IMR-90 (cell line): ENCODE data around the gene DSG1. TPM values are rescaled to one million over a fixed set of nuclear protein-coding genes. Genes with fewer than 3 reads are reported as not detected.

Experiments
- ATAC-seq: fragments of 200-7000 bp; cut with Tn5 transposase; 2 replicates; pipeline ENCODE4 v1.9.1; 2020; ENCODE audit warnings: low read depth, mild to moderate bottlenecking, moderate library complexity
- BruUV-seq: library from RNA; stranded (reverse); fragments of 400-500 nt; replicated peaks from 2 replicates; lab custom pipeline; 2021; lab: Mats Ljungman, UMichigan
- CTCF ChIA-PET: fragments of 300-600 bp; formaldehyde crosslinking; extraction: SDS; loops from one replicate; lab custom pipeline; 2021; ENCODE audit warnings: antibody characterized with exemption; lab: Yijun Ruan, JAX
- POLR2A ChIA-PET: fragments of 300-600 bp; sonication (Branson Sonifier 250); formaldehyde crosslinking; loops from one replicate; lab custom pipeline; 2022; ENCODE audit warnings: antibody characterized with exemption; ENCODE audit not compliant: unreplicated experiment; lab: Charles Lee
- DNase-seq: peaks from one replicate; pipeline ENCODE4 v3.0.0; 2013
- H2AFZ ChIP-seq: replicated peaks from 2 replicates; pipeline ENCODE3; 2013; ENCODE audit warnings: low read length, mild to moderate bottlenecking; ENCODE audit not compliant: poor library complexity
- H2AK5ac ChIP-seq: 2 replicates; pipeline ENCODE4 v1.6.1; 2013; ENCODE audit warnings: low read depth, low read length, inconsistent platforms
- H2AK9ac ChIP-seq: replicated peaks from 2 replicates; pipeline ENCODE3; 2013; ENCODE audit warnings: mild to moderate bottlenecking, low read depth, low read length, moderate library complexity; ENCODE audit not compliant: poor library complexity
- H2BK120ac ChIP-seq: 2 replicates; pipeline ENCODE4 v1.6.1; 2013; ENCODE audit warnings: low read depth, low read length, inconsistent platforms
- H2BK15ac ChIP-seq: 3 replicates; pipeline ENCODE4 v1.6.1; 2013; ENCODE audit warnings: low read depth, low read length, inconsistent platforms
- H2BK20ac ChIP-seq: 2 replicates; pipeline ENCODE4 v1.6.1; 2013; ENCODE audit warnings: low read depth, mild to moderate bottlenecking, inconsistent platforms, low read length, moderate library complexity
- H2BK5ac ChIP-seq: 2 replicates; pipeline ENCODE4 v1.6.1; 2013; ENCODE audit warnings: mild to moderate bottlenecking, low read depth, low read length, inconsistent platforms; ENCODE audit not compliant: poor library complexity, severe bottlenecking
- H3K14ac ChIP-seq: replicated peaks from 2 replicates; pipeline ENCODE4 v1.6.1; 2013; ENCODE audit warnings: low read depth, low read length, inconsistent platforms
- H3K18ac ChIP-seq: 2 replicates; pipeline ENCODE4 v1.6.1; 2013; ENCODE audit warnings: low read depth, low read length, control low read depth
- H3K23ac ChIP-seq: 2 replicates; pipeline ENCODE4 v1.6.1; 2013; ENCODE audit warnings: low read depth, low read length, inconsistent platforms
- H3K27ac ChIP-seq: 2 replicates; pipeline ENCODE4 v1.5.1; 2013; ENCODE audit warnings: mild to moderate bottlenecking, control low read depth, low read length; ENCODE audit not compliant: insufficient read depth
- H3K27me3 ChIP-seq: 2 replicates; pipeline ENCODE4 v1.6.1; 2013; ENCODE audit warnings: low read length; ENCODE audit not compliant: control insufficient read depth, insufficient read depth
- H3K36me3 ChIP-seq: 2 replicates; pipeline ENCODE4 v1.6.1; 2013; ENCODE audit warnings: low read length, mixed read lengths; ENCODE audit not compliant: control insufficient read depth, insufficient read depth
- H3K4ac ChIP-seq: 2 replicates; pipeline ENCODE4 v1.6.1; 2013; ENCODE audit warnings: low read depth, low read length, inconsistent platforms
- H3K4me1 ChIP-seq: 2 replicates; pipeline ENCODE4 v1.6.1; 2013; ENCODE audit warnings: low read length, mixed read lengths; ENCODE audit not compliant: control insufficient read depth, insufficient read depth
- H3K4me2 ChIP-seq: 2 replicates; pipeline ENCODE4 v1.6.1; 2013; ENCODE audit warnings: low read depth, mild to moderate bottlenecking, control low read depth, low read length, moderate library complexity
- H3K4me3 ChIP-seq: 2 replicates; pipeline ENCODE4 v1.5.1; 2013; ENCODE audit warnings: low read depth, mild to moderate bottlenecking, control low read depth, low read length, moderate library complexity; ENCODE audit not compliant: insufficient read depth
- H3K56ac ChIP-seq: 2 replicates; pipeline ENCODE4 v1.6.1; 2013; ENCODE audit warnings: low read length, inconsistent platforms; ENCODE audit not compliant: insufficient read depth; ENCODE audit errors: extremely low read depth
- H3K79me1 ChIP-seq, 2 experiments: 2 replicates each; pipeline ENCODE4 v1.6.1; 2013; ENCODE audit warnings: low read length in 2 of 2, inconsistent platforms in 1 of 2, low read depth in 1 of 2
- H3K9ac ChIP-seq: 2 replicates; pipeline ENCODE4 v1.6.1; 2013; ENCODE audit warnings: low read depth, low read length, control low read depth
- H3K9me1 ChIP-seq: 2 replicates; pipeline ENCODE4 v1.6.1; 2013; ENCODE audit warnings: low read length, inconsistent platforms; ENCODE audit not compliant: insufficient read depth
- H3K9me3 ChIP-seq: 2 replicates; pipeline ENCODE4 v1.6.1; 2013; ENCODE audit warnings: low read length; ENCODE audit not compliant: control insufficient read depth, insufficient read depth
- H4K20me1 ChIP-seq: 2 replicates; pipeline ENCODE4 v1.6.1; 2013; ENCODE audit warnings: low read length, inconsistent platforms; ENCODE audit not compliant: insufficient read depth
- H4K5ac ChIP-seq: 2 replicates; pipeline ENCODE4 v1.6.1; 2013; ENCODE audit warnings: mild to moderate bottlenecking, low read depth, low read length, control low read depth
- H4K8ac ChIP-seq, 2 experiments: 2 replicates each; pipeline ENCODE4 v1.6.1; 2013; ENCODE audit warnings: low read depth in 2 of 2, low read length in 2 of 2, control low read depth in 1 of 2, inconsistent platforms in 1 of 2
- H4K91ac ChIP-seq: 2 replicates; pipeline ENCODE4 v1.6.1; 2013; ENCODE audit warnings: low read depth, low read length, inconsistent platforms; ENCODE audit not compliant: insufficient read depth
- BHLHE40 ChIP-seq: fragments of 150-350 bp; IDR thresholded peaks from 2 replicates; pipeline ENCODE4 v1.6.1; 2016; ENCODE audit warnings: mild to moderate bottlenecking, low read depth, low read length
- CEBPB ChIP-seq: IDR thresholded peaks from 2 replicates; pipeline ENCODE4 v1.6.1; 2012; ENCODE audit warnings: low read depth, low read length, improper control_type of control experiment
- CHD1 ChIP-seq: IDR thresholded peaks from 2 replicates; pipeline ENCODE4 v1.6.1; 2012; ENCODE audit warnings: low read depth, low read length, improper control_type of control experiment
- FOS ChIP-seq: fragments of 150-350 bp; IDR thresholded peaks from 2 replicates; pipeline ENCODE4 v1.6.1; 2016; ENCODE audit warnings: low read depth, low read length
- MAFK ChIP-seq: IDR thresholded peaks from 2 replicates; pipeline ENCODE4 v1.6.1; 2012; ENCODE audit warnings: low read depth, low read length, improper control_type of control experiment
- MAZ ChIP-seq: IDR thresholded peaks from 2 replicates; pipeline ENCODE4 v1.6.1; 2012; ENCODE audit warnings: low read depth, mild to moderate bottlenecking, low read length, improper control_type of control experiment, moderate library complexity, borderline replicate concordance
- MXI1 ChIP-seq: IDR thresholded peaks from 2 replicates; pipeline ENCODE4 v1.6.1; 2012; ENCODE audit warnings: low read depth, mild to moderate bottlenecking, low read length, moderate library complexity, borderline replicate concordance
- NFE2L2 ChIP-seq: fragments of 150-350 bp; IDR thresholded peaks from 2 replicates; pipeline ENCODE4 v1.6.1; 2016; ENCODE audit warnings: low read depth, mild to moderate bottlenecking, low read length
- POLR2A ChIP-seq: IDR thresholded peaks from 2 replicates; pipeline ENCODE4 v1.6.1; 2012; ENCODE audit warnings: mild to moderate bottlenecking, low read depth, low read length
- RAD21 ChIP-seq: IDR thresholded peaks from 2 replicates; pipeline ENCODE4 v1.6.1; 2012; ENCODE audit warnings: low read length, improper control_type of control experiment
- RCOR1 ChIP-seq: IDR thresholded peaks from 2 replicates; pipeline ENCODE4 v1.6.1; 2012; ENCODE audit warnings: mild to moderate bottlenecking, low read length, improper control_type of control experiment; ENCODE audit not compliant: insufficient replicate concordance
- RFX5 ChIP-seq: IDR thresholded peaks from 2 replicates; pipeline ENCODE4 v1.8.0; 2012; ENCODE audit warnings: low read depth, mild to moderate bottlenecking, low read length, moderate library complexity
- SMC3 ChIP-seq: fragments of 150-350 bp; IDR thresholded peaks from 2 replicates; pipeline ENCODE4 v1.6.1; 2016; ENCODE audit warnings: low read depth, mild to moderate bottlenecking, antibody characterized with exemption, low read length, moderate library complexity
- WGBS, 2 experiments: methylation state at CpG; one replicate each; pipeline versions ENCODE4 v1.1.5 to v1.1.7; 2013; ENCODE audit warnings: missing lambda C conversion rate in 2 of 2; ENCODE audit not compliant: insufficient read length in 1 of 2; ENCODE audit errors: extremely low coverage in 2 of 2; 5-methylcytosine and 5-hydroxymethylcytosine counted together
- dilution Hi-C: fragments of 300-500 bp; cut with HindIII; formaldehyde crosslinking; loops from one replicate; pipeline ENCODE4 v1.14.3; 2018; ENCODE audit warnings: low sequenced_read_pairs; ENCODE audit not compliant: unreplicated experiment
- in situ Hi-C: fragments of 300-500 bp; cut with MboI; formaldehyde crosslinking; loops from 3 replicates; pipeline ENCODE4 v1.14.3; 2019; ENCODE audit warnings: low sequenced_read_pairs, inconsistent platforms, mixed read lengths
- intact Hi-C: fragments of 100-400 bp; cut with micrococcal nuclease; formaldehyde crosslinking; loops from 2 replicates; pipeline ENCODE4 v1.10.0; 2022
- polyA plus RNA-seq, 3 experiments: library from polyadenylated mRNA; depleted of rRNA; stranded (reverse); fragments of >200 nt; gene quantifications; 2 replicates each; pipeline ENCODE4 v1.2.3, GENCODE V29; 2012; ENCODE audit warnings: low replicate concordance in 1 of 3
- total RNA-seq: library from RNA; depleted of rRNA; stranded (reverse); fragments of >200 nt; gene quantifications from 2 replicates; pipeline ENCODE4 v1.2.3, GENCODE V29; 2012
- TF ChIP-seq, protein P1 (sequence below): conservative IDR thresholded peaks from 2 replicates; pipeline ENCODE4 v1.5.1; 2012; ENCODE audit warnings: mild to moderate bottlenecking, low read depth, low read length, improper control_type of control experiment
- TF ChIP-seq, protein P2 (sequence below): fragments of 150-350 bp; IDR thresholded peaks from 2 replicates; pipeline ENCODE4 v1.6.1; 2017; ENCODE audit warnings: mild to moderate bottlenecking, antibody characterized with exemption, low read length, low read depth
- TF ChIP-seq, protein P3 (sequence below): fragments of 150-350 bp; IDR thresholded peaks from 2 replicates; pipeline ENCODE4 v1.6.1; 2016; ENCODE audit warnings: low read depth, mild to moderate bottlenecking, low read length, moderate library complexity, borderline replicate concordance

The DSG1 gene
- total and polyA plus RNA-seq, 2 of the 4 experiments (the other 2 are of a cell fraction): not detected

DNA sequence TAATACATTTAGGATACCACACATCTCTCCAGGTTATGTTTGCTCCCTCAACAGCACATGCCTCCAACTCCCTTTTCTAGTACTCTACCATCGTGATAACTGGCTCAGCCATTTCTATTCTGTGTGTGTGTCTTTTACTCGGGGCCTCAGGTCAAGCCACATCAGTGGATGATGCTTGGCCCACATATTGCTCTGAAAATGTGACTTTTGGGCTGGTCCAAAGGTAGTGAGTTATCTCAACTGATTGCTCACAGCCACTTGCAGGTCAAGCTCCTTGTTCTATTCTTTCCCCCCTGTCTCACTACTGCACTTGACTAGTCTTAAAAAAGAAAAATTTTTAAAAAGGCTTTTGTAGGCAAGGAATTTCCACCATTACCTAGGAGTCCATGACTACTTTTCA is 64.1 kb downstream of the DSG1 start:
- no peak overlapping the region for H3K4ac ChIP-seq
- intact Hi-C loops (no loop called here), in situ Hi-C loops (no loop called here), dilution Hi-C loops (no loop called here)
- no peaks in the 10 kb centered on the region for H4K20me1 ChIP-seq
- H3K4me1 ChIP-seq: no peaks in the 10 kb centered on the region
- no TSS peak for BruUV-seq
- no peak overlapping the region for H3K27ac ChIP-seq
- H2BK20ac ChIP-seq: no peak overlapping the region
- H3K23ac ChIP-seq: no peak overlapping the region
- ChIA-PET POLR2A (no interaction called here), CTCF (no interaction called here)
- H3K9ac ChIP-seq: no peak overlapping the region
- no peaks in the 10 kb centered on the region for H3K36me3 ChIP-seq
- TF ChIP-seq RFX5 (no peak), CEBPB (no peak), RCOR1 (no peak), SMC3 (no peak), MAZ (no peak), RAD21 (no peak), MXI1 (no peak), MAFK (no peak), NFE2L2 (no peak), CHD1 (no peak), BHLHE40 (no peak), FOS (no peak), POLR2A (no peak)
- TF ChIP-seq, protein P1, sequence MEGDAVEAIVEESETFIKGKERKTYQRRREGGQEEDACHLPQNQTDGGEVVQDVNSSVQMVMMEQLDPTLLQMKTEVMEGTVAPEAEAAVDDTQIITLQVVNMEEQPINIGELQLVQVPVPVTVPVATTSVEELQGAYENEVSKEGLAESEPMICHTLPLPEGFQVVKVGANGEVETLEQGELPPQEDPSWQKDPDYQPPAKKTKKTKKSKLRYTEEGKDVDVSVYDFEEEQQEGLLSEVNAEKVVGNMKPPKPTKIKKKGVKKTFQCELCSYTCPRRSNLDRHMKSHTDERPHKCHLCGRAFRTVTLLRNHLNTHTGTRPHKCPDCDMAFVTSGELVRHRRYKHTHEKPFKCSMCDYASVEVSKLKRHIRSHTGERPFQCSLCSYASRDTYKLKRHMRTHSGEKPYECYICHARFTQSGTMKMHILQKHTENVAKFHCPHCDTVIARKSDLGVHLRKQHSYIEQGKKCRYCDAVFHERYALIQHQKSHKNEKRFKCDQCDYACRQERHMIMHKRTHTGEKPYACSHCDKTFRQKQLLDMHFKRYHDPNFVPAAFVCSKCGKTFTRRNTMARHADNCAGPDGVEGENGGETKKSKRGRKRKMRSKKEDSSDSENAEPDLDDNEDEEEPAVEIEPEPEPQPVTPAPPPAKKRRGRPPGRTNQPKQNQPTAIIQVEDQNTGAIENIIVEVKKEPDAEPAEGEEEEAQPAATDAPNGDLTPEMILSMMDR: no peak
- TF ChIP-seq, protein P2, sequence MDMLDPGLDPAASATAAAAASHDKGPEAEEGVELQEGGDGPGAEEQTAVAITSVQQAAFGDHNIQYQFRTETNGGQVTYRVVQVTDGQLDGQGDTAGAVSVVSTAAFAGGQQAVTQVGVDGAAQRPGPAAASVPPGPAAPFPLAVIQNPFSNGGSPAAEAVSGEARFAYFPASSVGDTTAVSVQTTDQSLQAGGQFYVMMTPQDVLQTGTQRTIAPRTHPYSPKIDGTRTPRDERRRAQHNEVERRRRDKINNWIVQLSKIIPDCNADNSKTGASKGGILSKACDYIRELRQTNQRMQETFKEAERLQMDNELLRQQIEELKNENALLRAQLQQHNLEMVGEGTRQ: no peak
- TF ChIP-seq, protein P3, sequence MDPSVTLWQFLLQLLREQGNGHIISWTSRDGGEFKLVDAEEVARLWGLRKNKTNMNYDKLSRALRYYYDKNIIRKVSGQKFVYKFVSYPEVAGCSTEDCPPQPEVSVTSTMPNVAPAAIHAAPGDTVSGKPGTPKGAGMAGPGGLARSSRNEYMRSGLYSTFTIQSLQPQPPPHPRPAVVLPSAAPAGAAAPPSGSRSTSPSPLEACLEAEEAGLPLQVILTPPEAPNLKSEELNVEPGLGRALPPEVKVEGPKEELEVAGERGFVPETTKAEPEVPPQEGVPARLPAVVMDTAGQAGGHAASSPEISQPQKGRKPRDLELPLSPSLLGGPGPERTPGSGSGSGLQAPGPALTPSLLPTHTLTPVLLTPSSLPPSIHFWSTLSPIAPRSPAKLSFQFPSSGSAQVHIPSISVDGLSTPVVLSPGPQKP: no peak
- H3K9me3 ChIP-seq: no peaks in the 10 kb centered on the region
- DNase-seq (no peak), ATAC-seq (no peak)
- no peak overlapping the region for H3K18ac ChIP-seq
- no peak overlapping the region for H3K4me3 ChIP-seq
- no peaks in the 10 kb centered on the region for H3K27me3 ChIP-seq
- H2AK9ac ChIP-seq: no peak overlapping the region
- H2AFZ ChIP-seq: no peak overlapping the region
- H3K56ac ChIP-seq: no peak overlapping the region
- no peak overlapping the region for H4K5ac ChIP-seq
- no peak overlapping the region for H2AK5ac ChIP-seq
- no peak overlapping the region for H2BK120ac ChIP-seq
- H2BK5ac ChIP-seq: no peak overlapping the region
- no peaks in the 10 kb centered on the region for H3K79me1 ChIP-seq
- no peak overlapping the region for H4K91ac ChIP-seq
- H4K8ac ChIP-seq: no peak overlapping the region
- WGBS, 2 experiments: no CpG with 5 or more reads among the region's 2 CpGs
- no peak overlapping the region for H2BK15ac ChIP-seq
- no peak overlapping the region for H3K14ac ChIP-seq
- H3K4me2 ChIP-seq: no peak overlapping the region
- no peaks in the 10 kb centered on the region for H3K9me1 ChIP-seq
